Endothelial cell of umbilical vein (primary cell): Measurements from ENCODE around the gene ZNRF3. TPM values are rescaled to one million over a fixed set of nuclear protein-coding genes. Genes with fewer than 3 reads are reported as not detected.

ENCODE experiments used
- BruUV-seq: library from RNA; stranded (reverse); fragments of 400-500 nt; replicated peaks from 2 replicates; lab custom pipeline; 2021; lab: Mats Ljungman, UMichigan
- CTCF ChIA-PET: fragments of 300-600, 350-600 bp; sonication (Branson Sonifier 250); formaldehyde crosslinking; loops from one replicate; lab custom pipeline; 2021; ENCODE audit warnings: antibody characterized with exemption, inconsistent platforms; lab: Charles Lee
- POLR2A ChIA-PET: fragments of 300-600, 350-600 bp; sonication (Branson Sonifier 250); formaldehyde crosslinking; loops from one replicate; lab custom pipeline; 2021; ENCODE audit warnings: antibody characterized with exemption, inconsistent platforms; lab: Charles Lee
- DNase-seq: peaks from one replicate; pipeline ENCODE4 v3.0.0-alpha.2; 2011; ENCODE audit warnings: low read depth, low spot score
- FAIRE-seq: peaks from 2 replicates; lab custom pipeline; 2011; peaks lifted over from hg19 to GRCh38; lab: Jason Lieb, UNC
- H2AFZ ChIP-seq: 2 replicates; pipeline ENCODE4 v1.6.0; 2012; ENCODE audit warnings: low read depth, low read length, control low read depth, inconsistent platforms
- H3K27ac ChIP-seq: 2 replicates; pipeline ENCODE4 v1.5.1; 2011; ENCODE audit warnings: low read depth, mild to moderate bottlenecking, control low read depth, low read length, moderate library complexity; ENCODE audit not compliant: insufficient read depth
- H3K27me3 ChIP-seq, 2 experiments: 2 replicates each; pipeline versions ENCODE4 v1.6.0 to v1.6.1; 2011; ENCODE audit warnings: low read length in 2 of 2, mixed read lengths in 1 of 2; ENCODE audit not compliant: control insufficient read depth in 2 of 2, insufficient read depth in 2 of 2
- H3K36me3 ChIP-seq, 2 experiments: 2 replicates in 1 of 2; 3 replicates in 1 of 2; pipeline ENCODE4 v1.5.1; 2011; ENCODE audit warnings: low read length in 2 of 2, mild to moderate bottlenecking in 1 of 2, moderate library complexity in 1 of 2; ENCODE audit not compliant: control insufficient read depth in 2 of 2, insufficient read depth in 2 of 2; ENCODE audit errors: extremely low read depth in 1 of 2
- H3K4me1 ChIP-seq: 3 replicates; pipeline ENCODE4 v1.5.1; 2011; ENCODE audit warnings: mild to moderate bottlenecking, low read length; ENCODE audit not compliant: control insufficient read depth, insufficient read depth; ENCODE audit errors: extremely low read depth
- H3K4me2 ChIP-seq: 2 replicates; pipeline ENCODE4 v1.6.1; 2011; ENCODE audit warnings: low read length, control low read depth, mixed read lengths; ENCODE audit not compliant: insufficient read depth
- H3K4me3 ChIP-seq, 3 experiments: fragments of 200-600 bp in 1 of 3; sonication (generic), shearing (Covaris generic) in 1 of 3; replicated peaks in 1 of 3; 2 replicates each; pipeline ENCODE4 v1.5.1; 2011 to 2016; ENCODE audit warnings: control low read depth in 3 of 3, low read length in 3 of 3, mild to moderate bottlenecking in 2 of 3, inconsistent platforms in 1 of 3, low read depth in 1 of 3, moderate library complexity in 1 of 3; ENCODE audit not compliant: insufficient read depth in 1 of 3
- H3K79me2 ChIP-seq: 2 replicates; pipeline ENCODE4 v1.6.0; 2012; ENCODE audit warnings: low read length, inconsistent platforms; ENCODE audit not compliant: control insufficient read depth, insufficient read depth
- H3K9ac ChIP-seq: replicated peaks from 2 replicates; pipeline ENCODE3; 2011; ENCODE audit warnings: low read length, control low read depth; ENCODE audit not compliant: insufficient read depth; ENCODE audit errors: extremely low read depth
- H3K9me1 ChIP-seq: replicated peaks from 3 replicates; pipeline ENCODE4 v1.6.0; 2011; ENCODE audit warnings: mild to moderate bottlenecking, low read length; ENCODE audit not compliant: control insufficient read depth, insufficient read depth; ENCODE audit errors: extremely low read depth
- H3K9me3 ChIP-seq: replicated peaks from 2 replicates; pipeline ENCODE4 v1.5.1; 2012; ENCODE audit warnings: low read length, inconsistent platforms; ENCODE audit not compliant: control insufficient read depth, insufficient read depth
- H4K20me1 ChIP-seq: replicated peaks from 2 replicates; pipeline ENCODE3; 2011; ENCODE audit warnings: mild to moderate bottlenecking, low read length; ENCODE audit not compliant: control insufficient read depth, insufficient read depth; ENCODE audit errors: extremely low read depth
- CTCF ChIP-seq, 2 donors: IDR thresholded peaks; 1 replicate in 1 of 2; 2 replicates in 1 of 2; pipeline ENCODE4 v1.5.1; 2011; ENCODE audit warnings: low read length in 2 of 2, mild to moderate bottlenecking in 2 of 2, moderate library complexity in 2 of 2, control low read depth in 1 of 2, inconsistent platforms in 1 of 2, low read depth in 1 of 2; ENCODE audit not compliant: insufficient read depth in 1 of 2; ENCODE audit errors: extremely low read depth in 1 of 2
- EZH2 ChIP-seq: IDR thresholded peaks from 2 replicates; pipeline ENCODE4 v1.6.1; 2012; ENCODE audit warnings: borderline replicate concordance, low read depth, mild to moderate bottlenecking, moderate library complexity, low read length, inconsistent platforms; ENCODE audit not compliant: severe bottlenecking
- FOS ChIP-seq: IDR thresholded peaks from 2 replicates; pipeline ENCODE4 v1.6.1; 2011; ENCODE audit warnings: mild to moderate bottlenecking, low read length, moderate library complexity, borderline replicate concordance; ENCODE audit not compliant: insufficient read depth
- GATA2 ChIP-seq: IDR thresholded peaks from 2 replicates; pipeline ENCODE4 v1.7.0; 2011; ENCODE audit warnings: low read depth, mild to moderate bottlenecking, moderate library complexity, mixed read lengths, low read length; ENCODE audit not compliant: insufficient read length, insufficient read depth
- JUN ChIP-seq: IDR thresholded peaks from 2 replicates; pipeline ENCODE4 v1.6.1; 2011; ENCODE audit warnings: borderline replicate concordance, low read depth; ENCODE audit not compliant: insufficient read length, insufficient read depth
- MAX ChIP-seq: IDR thresholded peaks from 2 replicates; pipeline ENCODE4 v1.6.1; 2011; ENCODE audit not compliant: insufficient read depth, insufficient read length
- MYC ChIP-seq: IDR thresholded peaks from one replicate; pipeline ENCODE4 v1.6.1; 2011; ENCODE audit warnings: mild to moderate bottlenecking, low read depth, low read length
- POLR2A ChIP-seq: IDR thresholded peaks from 2 replicates; pipeline ENCODE4 v1.6.1; 2012; ENCODE audit warnings: low read depth, mild to moderate bottlenecking, control low read depth, low read length
- POLR2AphosphoS5 ChIP-seq: IDR thresholded peaks from 2 replicates; pipeline ENCODE4 v1.6.1; 2012; ENCODE audit warnings: low read depth, mild to moderate bottlenecking, control low read depth, low read length, moderate library complexity; ENCODE audit not compliant: insufficient read depth
- dilution Hi-C: fragments of 300-500 bp; cut with MboI; formaldehyde crosslinking; loops from one replicate; pipeline ENCODE4 v1.15.0; 2019; ENCODE audit warnings: low sequenced_read_pairs; ENCODE audit not compliant: extremely low pct_ligation_motif_present
- intact Hi-C: fragments of 100-400 bp; cut with micrococcal nuclease; formaldehyde crosslinking; loops from one replicate; pipeline ENCODE4 v1.10.0; 2022
- polyA plus RNA-seq, 4 experiments: library from polyadenylated mRNA; depleted of rRNA in 3 of 4; stranded (reverse) in 3 of 4; unstranded in 1 of 4; fragments of >200 nt; gene quantifications; 2 replicates each; pipeline versions ENCODE4 v1.2.1 to v1.2.3, GENCODE V29; 2011 to 2012; ENCODE audit warnings: missing spikeins in 1 of 4
- total RNA-seq: library from RNA; stranded (reverse); gene quantifications from 2 replicates; pipeline ENCODE4 v1.2.3, GENCODE V29; 2021

ZNRF3 gene
- total and polyA plus RNA-seq, 2 donors (not counting 3 experiments of a cell fraction or from before 2014, with no cell fraction given) = 2.7 to 5.2 TPM

- Histone ChIP-seq H4K20me1 (no peaks in the 10 kb centered on the region), H3K4me3 (no peak overlapping the region), H3K4me2 (no peak overlapping the region), H2AFZ (no peak overlapping the region), H3K79me2 (no peaks in the 10 kb centered on the region), H3K4me1 (no peaks in the 10 kb centered on the region), H3K27ac (no peak overlapping the region), H3K9me3 (no peaks in the 10 kb centered on the region), H3K36me3 (no peaks in the 10 kb centered on the region), H3K9me1 (no peaks in the 10 kb centered on the region), H3K27me3 (no peaks in the 10 kb centered on the region), H3K9ac (no peak overlapping the region)
- ChIA-PET POLR2A (no interaction called here), CTCF (interaction anchor here (0.6 kb wide), 1 partner anchor 20 kb away, joined by 3 read pairs; no protein-coding TSS in a partner anchor)
- intact Hi-C loops = no loop called here
- TF ChIP-seq CTCF (IDR thresholded peaks at IDR 0.05; ENCODE audit: extremely low read depth in 1 of 2, insufficient read depth in 1 of 2, low read depth in 1 of 2, low read length in 2 of 2) (no peak), EZH2 (no peak), GATA2 (no peak), POLR2AphosphoS5 (no peak), MYC (no peak), MAX (no peak), POLR2A (no peak), FOS (no peak), JUN (no peak)
- no peak for DNase-seq
- no TSS peak for BruUV-seq
- FAIRE-seq = no peak
- dilution Hi-C loops = no loop called here
Observed at GRCh38 chr22:28953976-28954880, 70.9 kb downstream of the ZNRF3 start.
